ENCODE data around the gene B3GNT8. TPM values are rescaled to one million over a fixed set of nuclear protein-coding genes. Genes with fewer than 3 reads are reported as not detected.

B3GNT8 gene
- total RNA-seq, 1 experiment from 2014 or later: not detected

- Histone ChIP-seq H3K9me3 (ENCODE audit: low read length) (no peaks in the 10 kb centered on the region), H3K9me2 (replicated peaks; ENCODE audit: insufficient read depth, low read length) (no peaks in the 10 kb centered on the region), H3K4me3 (ENCODE audit: low read length) (no peak overlapping the region), H3K4me2 (ENCODE audit: low read depth, low read length, poor library complexity, severe bottlenecking) (no peak overlapping the region), H3K9ac (ENCODE audit: low read length) (no peak overlapping the region), H3K27ac (ENCODE audit: low read length) (no peak overlapping the region), H3K4me1 (ENCODE audit: low read length) (peaks cover 11% of the 10 kb centered on the region), H3K27me3 (ENCODE audit: low read length) (no peaks in the 10 kb centered on the region), H2AFZ (ENCODE audit: low read length) (no peak overlapping the region), H4K20me1 (ENCODE audit: insufficient read depth, low read depth, low read length) (no peaks in the 10 kb centered on the region), H3K79me2 (ENCODE audit: low read length) (no peaks in the 10 kb centered on the region), H3K36me3 (ENCODE audit: insufficient read depth, low read length) (peaks cover 8% of the 10 kb centered on the region; the same call in 1 of the 2 replicates)
- DNase-seq: peak; percentile 46
These were observed 4.5 kb upstream of the B3GNT8 start for GRCh38 chr19:41431426-41432386.

GRCh38 chr19:41430922-41431321 is 3.7 kb upstream of the B3GNT8 start:
- no peaks in the 10 kb centered on the region for H3K79me2 ChIP-seq (ENCODE audit: low read length)
- peaks cover 8% of the 10 kb centered on the region; the same call in 1 of the 2 replicates for H3K36me3 ChIP-seq (ENCODE audit: insufficient read depth, low read length)
- DNase-seq: peak; percentile 37
- H3K4me3 ChIP-seq (ENCODE audit: low read length): no peak overlapping the region
- no peaks in the 10 kb centered on the region for H3K9me2 ChIP-seq (replicated peaks; ENCODE audit: insufficient read depth, low read length)
- no peaks in the 10 kb centered on the region for H3K9me3 ChIP-seq (ENCODE audit: low read length)
- H3K9ac ChIP-seq (ENCODE audit: low read length): no peak overlapping the region
- H3K4me2 ChIP-seq (ENCODE audit: low read depth, low read length, poor library complexity, severe bottlenecking): no peak overlapping the region
- H3K4me1 ChIP-seq (ENCODE audit: low read length): peaks cover 11% of the 10 kb centered on the region
- H3K27me3 ChIP-seq (ENCODE audit: low read length): no peaks in the 10 kb centered on the region
- no peak overlapping the region for H2AFZ ChIP-seq (ENCODE audit: low read length)
- no peaks in the 10 kb centered on the region for H4K20me1 ChIP-seq (ENCODE audit: insufficient read depth, low read depth, low read length)
- no peak overlapping the region for H3K27ac ChIP-seq (ENCODE audit: low read length)

- H3K4me1 ChIP-seq (ENCODE audit: low read length): peaks cover 11% of the 10 kb centered on the region
- H3K4me3 ChIP-seq (ENCODE audit: low read length): no peak overlapping the region
- no peak overlapping the region for H3K27ac ChIP-seq (ENCODE audit: low read length)
- H3K79me2 ChIP-seq (ENCODE audit: low read length): no peaks in the 10 kb centered on the region
- H3K4me2 ChIP-seq (ENCODE audit: low read depth, low read length, poor library complexity, severe bottlenecking): no peak overlapping the region
- no peak overlapping the region for H3K9ac ChIP-seq (ENCODE audit: low read length)
- H3K9me3 ChIP-seq (ENCODE audit: low read length): no peaks in the 10 kb centered on the region
- H2AFZ ChIP-seq (ENCODE audit: low read length): no peak overlapping the region
- no peaks in the 10 kb centered on the region for H3K27me3 ChIP-seq (ENCODE audit: low read length)
- H3K36me3 ChIP-seq (ENCODE audit: insufficient read depth, low read length): peaks cover 7% of the 10 kb centered on the region; the same call in 1 of the 2 replicates
- H3K9me2 ChIP-seq (replicated peaks; ENCODE audit: insufficient read depth, low read length): no peaks in the 10 kb centered on the region
- no peaks in the 10 kb centered on the region for H4K20me1 ChIP-seq (ENCODE audit: insufficient read depth, low read depth, low read length)
- no peak for DNase-seq
These were observed 1.3 kb upstream of the B3GNT8 start for GRCh38 chr19:41428481-41428859.

GRCh38 chr19:41427647-41428480 is 690 bp upstream of the B3GNT8 start:
- no peak overlapping the region for H3K9ac ChIP-seq (ENCODE audit: low read length)
- no peaks in the 10 kb centered on the region for H3K9me2 ChIP-seq (replicated peaks; ENCODE audit: insufficient read depth, low read length)
- peaks cover 11% of the 10 kb centered on the region for H3K4me1 ChIP-seq (ENCODE audit: low read length)
- no peak overlapping the region for H2AFZ ChIP-seq (ENCODE audit: low read length)
- H3K79me2 ChIP-seq (ENCODE audit: low read length): no peaks in the 10 kb centered on the region
- no peak overlapping the region for H3K4me3 ChIP-seq (ENCODE audit: low read length)
- peak; percentile 37 for DNase-seq
- H3K36me3 ChIP-seq (ENCODE audit: insufficient read depth, low read length): peaks cover 1% of the 10 kb centered on the region; the same call in 1 of the 2 replicates
- H4K20me1 ChIP-seq (ENCODE audit: insufficient read depth, low read depth, low read length): no peaks in the 10 kb centered on the region
- H3K4me2 ChIP-seq (ENCODE audit: low read depth, low read length, poor library complexity, severe bottlenecking): no peak overlapping the region
- no peaks in the 10 kb centered on the region for H3K27me3 ChIP-seq (ENCODE audit: low read length)
- H3K27ac ChIP-seq (ENCODE audit: low read length): no peak overlapping the region
- no peaks in the 10 kb centered on the region for H3K9me3 ChIP-seq (ENCODE audit: low read length)

DNA sequence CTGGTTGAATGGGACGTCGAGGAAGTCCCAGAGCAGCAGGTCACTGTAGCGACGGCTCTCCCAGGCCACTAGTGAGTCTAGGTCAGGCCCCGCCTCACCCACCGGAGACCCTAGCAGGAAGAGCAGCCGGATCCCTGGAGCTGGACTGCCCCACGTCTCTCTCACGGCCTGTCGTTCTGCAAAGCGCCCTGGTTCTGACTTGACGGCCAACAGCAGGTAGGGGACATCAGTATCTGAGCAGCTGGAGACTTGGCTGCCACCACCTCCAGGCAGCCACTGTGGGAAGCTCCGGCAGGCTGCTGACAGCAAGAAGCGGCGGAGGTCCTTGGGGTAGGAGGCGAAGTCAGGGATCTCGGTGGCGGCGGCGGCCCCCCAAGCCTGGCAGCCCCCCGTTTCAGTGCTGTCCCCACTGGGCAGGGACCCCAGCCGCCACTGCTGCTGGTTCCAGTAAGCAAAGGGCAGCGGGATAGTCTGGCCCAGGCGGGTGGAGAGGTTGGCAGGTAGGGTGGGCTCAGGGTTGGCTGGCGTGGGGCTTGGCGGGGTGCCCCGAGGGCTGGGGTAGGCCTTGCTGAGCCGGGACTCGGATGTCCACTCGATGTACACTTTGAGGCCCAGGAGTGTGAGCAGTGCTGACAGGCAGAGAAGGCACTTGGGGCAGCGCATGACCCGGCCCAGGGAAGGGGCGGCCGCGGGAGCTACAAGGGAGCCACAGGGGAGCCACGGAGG is 895 bp downstream of the B3GNT8 start:
- Histone ChIP-seq H4K20me1 (ENCODE audit: insufficient read depth, low read depth, low read length) (no peaks in the 10 kb centered on the region), H3K27ac (ENCODE audit: low read length) (no peak overlapping the region), H3K36me3 (ENCODE audit: insufficient read depth, low read length) (no peaks in the 10 kb centered on the region), H3K79me2 (ENCODE audit: low read length) (no peaks in the 10 kb centered on the region), H3K9me3 (ENCODE audit: low read length) (no peaks in the 10 kb centered on the region), H3K9ac (ENCODE audit: low read length) (no peak overlapping the region), H3K4me3 (ENCODE audit: low read length) (no peak overlapping the region), H3K4me1 (ENCODE audit: low read length) (peaks cover 11% of the 10 kb centered on the region), H3K27me3 (ENCODE audit: low read length) (no peaks in the 10 kb centered on the region), H3K4me2 (ENCODE audit: low read depth, low read length, poor library complexity, severe bottlenecking) (no peak overlapping the region), H3K9me2 (replicated peaks; ENCODE audit: insufficient read depth, low read length) (no peaks in the 10 kb centered on the region), H2AFZ (ENCODE audit: low read length) (no peak overlapping the region)
- peak; percentile 31 for DNase-seq

DNA sequence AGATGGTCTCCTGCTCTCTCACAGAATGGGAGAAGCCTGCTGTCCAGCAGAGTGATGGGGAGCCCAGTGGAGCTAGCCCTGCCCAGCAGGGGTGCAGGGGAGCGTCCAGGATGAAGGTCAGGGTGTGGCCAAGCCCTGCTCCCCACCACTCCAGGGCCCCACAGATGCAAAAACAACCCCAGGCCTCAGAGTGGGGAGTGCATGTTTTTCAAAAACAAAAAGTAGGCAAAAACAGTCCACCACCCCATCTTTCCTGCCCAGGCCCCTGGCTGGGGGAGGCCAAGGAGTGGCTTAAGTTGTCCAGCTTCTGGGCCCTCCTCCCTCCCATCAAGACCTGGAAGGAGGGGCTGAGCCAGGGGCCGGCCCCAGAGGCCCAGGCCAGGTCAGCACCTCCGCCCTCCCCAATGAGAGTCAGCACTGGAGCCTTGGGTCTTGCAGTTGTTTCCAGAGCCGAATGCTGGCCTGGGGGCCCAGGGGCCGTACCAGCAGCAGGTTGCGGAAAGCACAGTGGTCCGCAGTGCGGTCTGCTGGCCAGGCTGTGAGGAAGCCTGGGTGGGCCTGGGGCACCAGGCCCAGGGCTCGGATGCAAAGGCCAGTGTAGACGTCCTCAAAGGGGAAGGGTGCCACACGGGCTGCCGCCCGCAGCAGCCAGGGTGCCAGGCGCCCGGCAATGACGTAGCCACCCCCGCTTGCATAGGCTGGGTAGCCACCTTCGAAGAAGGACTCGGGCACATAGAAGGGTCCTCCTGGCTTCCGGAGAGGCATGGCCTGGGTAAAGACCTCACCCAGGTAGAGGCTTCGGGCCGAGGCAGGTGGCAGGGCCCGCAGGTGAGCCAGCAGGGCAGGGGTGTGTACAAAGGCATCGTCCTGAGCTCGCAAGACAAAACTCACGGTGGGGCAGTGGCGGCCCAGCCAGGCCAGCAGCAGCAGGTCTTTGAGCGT is 1.7 kb downstream of the B3GNT8 start:
- Histone ChIP-seq H3K27ac (ENCODE audit: low read length) (no peak overlapping the region), H2AFZ (ENCODE audit: low read length) (no peak overlapping the region), H3K27me3 (ENCODE audit: low read length) (no peaks in the 10 kb centered on the region), H3K9me2 (replicated peaks; ENCODE audit: insufficient read depth, low read length) (no peaks in the 10 kb centered on the region), H3K4me3 (ENCODE audit: low read length) (no peak overlapping the region), H3K4me2 (ENCODE audit: low read depth, low read length, poor library complexity, severe bottlenecking) (no peak overlapping the region), H3K9ac (ENCODE audit: low read length) (no peak overlapping the region), H3K36me3 (ENCODE audit: insufficient read depth, low read length) (no peaks in the 10 kb centered on the region), H3K79me2 (ENCODE audit: low read length) (no peaks in the 10 kb centered on the region), H4K20me1 (ENCODE audit: insufficient read depth, low read depth, low read length) (no peaks in the 10 kb centered on the region), H3K9me3 (ENCODE audit: low read length) (no peaks in the 10 kb centered on the region), H3K4me1 (ENCODE audit: low read length) (peaks cover 11% of the 10 kb centered on the region)
- no peak for DNase-seq

DNA sequence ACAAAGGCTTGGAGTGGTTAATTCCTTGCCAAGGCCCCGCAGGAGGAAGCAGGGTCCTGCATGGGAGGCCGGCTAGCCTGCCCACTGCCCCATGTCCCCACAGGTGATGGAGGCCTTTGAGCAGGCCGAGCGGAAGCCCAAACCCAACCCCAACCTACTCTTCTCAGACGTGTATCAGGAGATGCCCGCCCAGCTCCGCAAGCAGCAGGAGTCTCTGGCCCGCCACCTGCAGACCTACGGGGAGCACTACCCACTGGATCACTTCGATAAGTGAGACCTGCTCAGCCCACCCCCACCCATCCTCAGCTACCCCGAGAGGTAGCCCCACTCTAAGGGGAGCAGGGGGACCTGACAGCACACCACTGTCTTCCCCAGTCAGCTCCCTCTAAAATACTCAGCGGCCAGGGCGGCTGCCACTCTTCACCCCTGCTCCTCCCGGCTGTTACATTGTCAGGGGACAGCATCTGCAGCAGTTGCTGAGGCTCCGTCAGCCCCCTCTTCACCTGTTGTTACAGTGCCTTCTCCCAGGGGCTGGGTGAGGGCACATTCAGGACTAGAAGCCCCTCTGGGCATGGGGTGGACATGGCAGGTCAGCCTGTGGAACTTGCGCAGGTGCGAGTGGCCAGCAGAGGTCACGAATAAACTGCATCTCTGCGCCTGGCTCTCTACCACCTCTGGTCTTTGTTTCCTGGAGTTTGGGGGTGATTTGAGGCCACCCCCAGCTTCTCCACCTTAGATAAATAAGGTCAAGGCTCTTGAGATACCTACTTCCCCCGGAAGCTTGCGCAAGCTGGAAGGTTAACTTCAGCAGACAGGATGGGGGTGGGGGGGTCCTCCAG is 2.6 kb downstream of the B3GNT8 start:
- DNase-seq: peak; percentile 32
- Histone ChIP-seq H3K9me3 (ENCODE audit: low read length) (no peaks in the 10 kb centered on the region), H3K9me2 (replicated peaks; ENCODE audit: insufficient read depth, low read length) (no peaks in the 10 kb centered on the region), H3K9ac (ENCODE audit: low read length) (no peak overlapping the region), H3K4me2 (ENCODE audit: low read depth, low read length, poor library complexity, severe bottlenecking) (no peak overlapping the region), H4K20me1 (ENCODE audit: insufficient read depth, low read depth, low read length) (no peaks in the 10 kb centered on the region), H3K27me3 (ENCODE audit: low read length) (no peaks in the 10 kb centered on the region), H3K79me2 (ENCODE audit: low read length) (no peaks in the 10 kb centered on the region), H2AFZ (ENCODE audit: low read length) (no peak overlapping the region), H3K4me3 (ENCODE audit: low read length) (no peak overlapping the region), H3K27ac (ENCODE audit: low read length) (no peak overlapping the region), H3K36me3 (ENCODE audit: insufficient read depth, low read length) (no peaks in the 10 kb centered on the region), H3K4me1 (ENCODE audit: low read length) (peaks cover 11% of the 10 kb centered on the region)

Data from Karpas-422 (cell line).